ENCODE results near the gene CD79B. TPM values are rescaled to one million over a fixed set of nuclear protein-coding genes. Genes with fewer than 3 reads are reported as not detected.

Gene CD79B
- total and polyA plus RNA-seq, 2 of the 13 experiments (the other 11 are each of a cell fraction or from before 2014, with no cell fraction given), result not detected

DNA sequence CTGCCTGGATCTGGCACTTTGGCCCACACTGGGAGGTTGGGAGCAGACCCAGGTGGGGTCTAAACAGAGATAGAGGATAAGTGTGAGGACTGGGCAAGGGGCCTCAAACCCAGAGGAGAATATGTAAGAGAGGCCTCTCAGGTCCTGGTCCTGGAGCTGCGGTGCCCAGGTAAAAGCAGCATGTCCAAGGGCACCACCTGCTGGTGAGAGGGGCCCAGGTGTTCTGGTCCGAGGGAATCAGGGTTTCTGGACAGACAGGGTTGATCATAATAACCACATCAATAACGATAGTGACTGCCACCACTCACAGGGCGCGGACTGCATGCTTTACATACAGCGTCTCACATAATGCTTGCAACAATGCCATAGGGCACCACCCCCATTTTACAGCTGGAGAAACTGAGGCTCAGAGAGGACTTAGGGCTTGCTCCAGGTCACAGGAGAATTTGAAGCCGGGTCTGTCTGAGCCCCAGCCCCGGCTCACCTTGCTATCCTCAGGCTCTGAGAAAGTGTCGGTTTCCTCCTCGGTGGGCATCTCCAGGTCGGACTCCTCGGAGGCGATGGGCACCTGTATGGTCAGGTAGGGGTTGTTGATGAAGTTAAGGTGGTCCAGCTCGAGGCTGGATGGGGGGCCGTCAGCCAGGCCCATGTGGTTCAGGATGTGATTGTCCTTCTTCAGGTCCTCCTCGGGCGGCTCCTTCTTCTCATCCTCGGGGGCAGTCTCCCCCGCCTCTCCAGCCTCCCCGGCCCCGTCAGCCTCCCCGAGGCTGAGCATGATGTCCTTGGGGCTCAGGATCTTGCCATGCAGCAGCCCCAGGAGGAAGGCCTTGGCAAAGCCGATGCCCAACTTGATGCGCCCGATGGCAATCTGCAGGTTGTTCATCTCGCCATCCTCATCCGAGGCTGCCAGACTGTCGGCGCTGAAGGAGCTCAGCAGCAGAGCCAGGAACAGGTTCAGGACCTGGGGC, 19.1 kb upstream of the CD79B start (continued):
- TF ChIP-seq, protein P1, sequence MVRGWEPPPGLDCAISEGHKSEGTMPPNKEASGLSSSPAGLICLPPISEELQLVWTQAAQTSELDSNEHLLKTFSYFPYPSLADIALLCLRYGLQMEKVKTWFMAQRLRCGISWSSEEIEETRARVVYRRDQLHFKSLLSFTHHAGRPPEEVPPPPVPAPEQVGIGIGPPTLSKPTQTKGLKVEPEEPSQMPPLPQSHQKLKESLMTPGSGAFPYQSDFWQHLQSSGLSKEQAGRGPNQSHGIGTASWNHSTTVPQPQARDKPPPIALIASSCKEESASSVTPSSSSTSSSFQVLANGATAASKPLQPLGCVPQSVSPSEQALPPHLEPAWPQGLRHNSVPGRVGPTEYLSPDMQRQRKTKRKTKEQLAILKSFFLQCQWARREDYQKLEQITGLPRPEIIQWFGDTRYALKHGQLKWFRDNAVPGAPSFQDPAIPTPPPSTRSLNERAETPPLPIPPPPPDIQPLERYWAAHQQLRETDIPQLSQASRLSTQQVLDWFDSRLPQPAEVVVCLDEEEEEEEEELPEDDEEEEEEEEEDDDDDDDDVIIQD (CRISPR knock-in tag; IDR thresholded peaks at IDR 0.05; ENCODE audit: low read depth), result no peak
- peak; percentile 66 for TF ChIP-seq SMC3 (IDR thresholded peaks at IDR 0.05; ENCODE audit: low read length)
- TF ChIP-seq ZNF367 (CRISPR knock-in tag; IDR thresholded peaks at IDR 0.05; ENCODE audit: borderline replicate concordance), result no peak
- TF ChIP-seq NFE2L1 (CRISPR knock-in tag; IDR thresholded peaks at IDR 0.05; ENCODE audit: borderline replicate concordance), result no peak
- TF ChIP-seq ZNF891 (CRISPR knock-in tag; IDR thresholded peaks at IDR 0.05), result no peak
- no peak for TF ChIP-seq ZNF44 (CRISPR knock-in tag; IDR thresholded peaks at IDR 0.05)
- TF ChIP-seq ZNF263 (CRISPR knock-in tag; IDR thresholded peaks at IDR 0.05), result 0 out of 2 replicates have a peak, but pooled peaks have one; percentile 29
- TF ChIP-seq ZSCAN31 (CRISPR knock-in tag; IDR thresholded peaks at IDR 0.05; ENCODE audit: low read depth), result no peak
- no peak for TF ChIP-seq HDAC1 (CRISPR knock-in tag; IDR thresholded peaks at IDR 0.05)
- TF ChIP-seq, protein P2, sequence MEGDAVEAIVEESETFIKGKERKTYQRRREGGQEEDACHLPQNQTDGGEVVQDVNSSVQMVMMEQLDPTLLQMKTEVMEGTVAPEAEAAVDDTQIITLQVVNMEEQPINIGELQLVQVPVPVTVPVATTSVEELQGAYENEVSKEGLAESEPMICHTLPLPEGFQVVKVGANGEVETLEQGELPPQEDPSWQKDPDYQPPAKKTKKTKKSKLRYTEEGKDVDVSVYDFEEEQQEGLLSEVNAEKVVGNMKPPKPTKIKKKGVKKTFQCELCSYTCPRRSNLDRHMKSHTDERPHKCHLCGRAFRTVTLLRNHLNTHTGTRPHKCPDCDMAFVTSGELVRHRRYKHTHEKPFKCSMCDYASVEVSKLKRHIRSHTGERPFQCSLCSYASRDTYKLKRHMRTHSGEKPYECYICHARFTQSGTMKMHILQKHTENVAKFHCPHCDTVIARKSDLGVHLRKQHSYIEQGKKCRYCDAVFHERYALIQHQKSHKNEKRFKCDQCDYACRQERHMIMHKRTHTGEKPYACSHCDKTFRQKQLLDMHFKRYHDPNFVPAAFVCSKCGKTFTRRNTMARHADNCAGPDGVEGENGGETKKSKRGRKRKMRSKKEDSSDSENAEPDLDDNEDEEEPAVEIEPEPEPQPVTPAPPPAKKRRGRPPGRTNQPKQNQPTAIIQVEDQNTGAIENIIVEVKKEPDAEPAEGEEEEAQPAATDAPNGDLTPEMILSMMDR (CRISPR knock-in tag; IDR thresholded peaks at IDR 0.05), result peak; percentile 83
- no peak for TF ChIP-seq CREM (IDR thresholded peaks at IDR 0.05)
- no peak for TF ChIP-seq CREM (CRISPR knock-in tag; IDR thresholded peaks at IDR 0.05)
- TF ChIP-seq ARID2 (CRISPR knock-in tag; IDR thresholded peaks at IDR 0.05; ENCODE audit: borderline replicate concordance), result no peak
- TF ChIP-seq ZNF331 (CRISPR knock-in tag; IDR thresholded peaks at IDR 0.05), result no peak
- TF ChIP-seq, protein P3, sequence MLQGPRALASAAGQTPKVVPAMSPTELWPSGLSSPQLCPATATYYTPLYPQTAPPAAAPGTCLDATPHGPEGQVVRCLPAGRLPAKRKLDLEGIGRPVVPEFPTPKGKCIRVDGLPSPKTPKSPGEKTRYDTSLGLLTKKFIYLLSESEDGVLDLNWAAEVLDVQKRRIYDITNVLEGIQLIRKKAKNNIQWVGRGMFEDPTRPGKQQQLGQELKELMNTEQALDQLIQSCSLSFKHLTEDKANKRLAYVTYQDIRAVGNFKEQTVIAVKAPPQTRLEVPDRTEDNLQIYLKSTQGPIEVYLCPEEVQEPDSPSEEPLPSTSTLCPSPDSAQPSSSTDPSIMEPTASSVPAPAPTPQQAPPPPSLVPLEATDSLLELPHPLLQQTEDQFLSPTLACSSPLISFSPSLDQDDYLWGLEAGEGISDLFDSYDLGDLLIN (CRISPR knock-in tag; IDR thresholded peaks at IDR 0.05; ENCODE audit: borderline replicate concordance), result no peak
- TF ChIP-seq ZNF33B (CRISPR knock-in tag; IDR thresholded peaks at IDR 0.05), result no peak
- 0 out of 2 replicates have a peak, but pooled peaks have one; percentile 28 for TF ChIP-seq ZFP37 (CRISPR knock-in tag; IDR thresholded peaks at IDR 0.05; ENCODE audit: borderline replicate concordance)
- no peak for TF ChIP-seq ZBTB1 (CRISPR knock-in tag; IDR thresholded peaks at IDR 0.05; ENCODE audit: borderline replicate concordance)
- no peak for TF ChIP-seq NKX3-1 (CRISPR knock-in tag; IDR thresholded peaks at IDR 0.05)
- peak; percentile 28 for TF ChIP-seq ZNF883 (CRISPR knock-in tag; IDR thresholded peaks at IDR 0.05; ENCODE audit: not compliant biosample characterization)
- no peak for TF ChIP-seq ZNF383 (CRISPR knock-in tag; IDR thresholded peaks at IDR 0.05; ENCODE audit: borderline replicate concordance)
- TF ChIP-seq U2AF2 (IDR thresholded peaks at IDR 0.05; ENCODE audit: low read depth, low read length), result no peak
- TF ChIP-seq ZNF160 (CRISPR knock-in tag; IDR thresholded peaks at IDR 0.05), result no peak
- TF ChIP-seq HOXA3 (CRISPR knock-in tag; IDR thresholded peaks at IDR 0.05), result peak; percentile 9; the same call in 1 of the 2 replicates
- no peak for TF ChIP-seq HOXA9 (CRISPR knock-in tag; IDR thresholded peaks at IDR 0.05; ENCODE audit: borderline replicate concordance)
- TF ChIP-seq XRCC5 (optimal IDR thresholded peaks at IDR 0.05; ENCODE audit: low read length), result peak; percentile 76
- no peak for TF ChIP-seq RBFOX2 (IDR thresholded peaks at IDR 0.05; ENCODE audit: low read depth, low read length)
- peak; percentile 66; the same call in 1 of the 2 replicates for TF ChIP-seq RAD21 (CRISPR knock-in tag; IDR thresholded peaks at IDR 0.05)
